Measurements from ENCODE around the gene C6orf132.
A peak's percentile ranks its signal among the peaks of the same experiment; 100 is the strongest.

Gene C6orf132

DNA sequence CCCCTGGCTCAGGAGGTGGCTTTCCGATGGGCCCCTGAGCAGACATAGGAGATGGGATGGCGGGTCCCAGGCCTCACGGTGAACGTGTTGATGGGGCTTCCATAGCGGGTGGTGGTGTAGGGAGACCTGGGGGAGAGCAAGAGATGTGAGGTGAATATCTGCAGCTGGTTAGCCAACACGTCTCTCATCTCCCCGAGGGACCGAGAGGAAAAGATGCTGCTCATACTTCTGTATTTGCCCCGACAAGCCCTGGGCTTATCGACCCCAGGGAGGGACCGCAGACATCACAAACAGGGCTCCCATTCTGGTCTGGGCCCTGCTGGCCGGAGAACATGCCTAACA is 38.7 kb downstream of the C6orf132 start:
- DNase-seq, result no peak

GRCh38 chr6:42103216-42103615 is 39.2 kb downstream of the C6orf132 start:
- no peak for DNase-seq

GRCh38 chr6:42101186-42101657 is 41.2 kb downstream of the C6orf132 start:
- DNase-seq, result no peak

DNA sequence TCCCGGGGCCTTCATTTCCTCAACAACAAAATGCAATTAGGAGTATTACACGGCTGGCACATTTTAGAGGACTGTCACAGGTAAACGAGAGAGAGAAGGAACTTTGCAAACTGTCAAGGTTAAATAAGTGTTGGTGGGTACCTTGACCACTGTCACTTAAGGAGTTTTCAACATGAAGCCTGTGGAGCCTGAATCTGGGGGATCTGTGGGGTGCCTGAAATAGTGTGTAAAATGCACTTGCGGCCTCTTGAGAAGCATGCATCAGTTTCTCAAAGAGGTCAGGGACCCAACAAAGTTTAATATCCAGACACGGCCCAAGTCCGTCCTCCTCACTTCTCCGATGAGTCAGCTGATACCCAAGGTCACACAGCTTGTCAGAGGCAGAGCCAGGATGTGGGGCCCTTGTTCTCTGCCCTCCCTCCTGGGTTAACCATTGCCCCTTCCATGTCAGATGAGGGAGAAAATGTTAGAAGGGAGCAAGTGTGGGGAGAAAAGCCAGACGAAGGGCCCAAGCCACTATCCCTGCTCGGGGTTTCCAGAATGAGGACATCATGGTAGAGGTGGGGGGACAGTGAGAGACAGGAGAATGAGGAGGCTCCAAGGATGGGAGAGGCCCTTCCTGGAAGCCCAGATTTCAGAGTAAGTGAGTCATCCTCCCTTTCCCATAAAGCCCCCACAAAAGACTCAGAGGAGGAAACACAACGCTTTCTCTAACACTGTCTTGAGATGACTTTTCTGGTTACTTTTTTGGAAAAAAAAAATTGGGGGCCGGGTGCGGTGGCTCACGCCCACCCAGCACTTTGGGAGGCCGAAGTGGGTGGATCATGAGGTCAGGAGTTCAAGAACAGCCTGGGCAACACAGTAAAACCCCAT is 42.2 kb downstream of the C6orf132 start:
- DNase-seq, result no peak

- no peak for DNase-seq
Observed at GRCh38 chr6:42099340-42100028, 42.9 kb downstream of the C6orf132 start.

GRCh38 chr6:42095776-42096541 is 46.5 kb downstream of the C6orf132 start:
- DNase-seq, result no peak

- DNase-seq, result no peak
Observed at GRCh38 chr6:42095094-42095493, 47.3 kb downstream of the C6orf132 start.

DNA sequence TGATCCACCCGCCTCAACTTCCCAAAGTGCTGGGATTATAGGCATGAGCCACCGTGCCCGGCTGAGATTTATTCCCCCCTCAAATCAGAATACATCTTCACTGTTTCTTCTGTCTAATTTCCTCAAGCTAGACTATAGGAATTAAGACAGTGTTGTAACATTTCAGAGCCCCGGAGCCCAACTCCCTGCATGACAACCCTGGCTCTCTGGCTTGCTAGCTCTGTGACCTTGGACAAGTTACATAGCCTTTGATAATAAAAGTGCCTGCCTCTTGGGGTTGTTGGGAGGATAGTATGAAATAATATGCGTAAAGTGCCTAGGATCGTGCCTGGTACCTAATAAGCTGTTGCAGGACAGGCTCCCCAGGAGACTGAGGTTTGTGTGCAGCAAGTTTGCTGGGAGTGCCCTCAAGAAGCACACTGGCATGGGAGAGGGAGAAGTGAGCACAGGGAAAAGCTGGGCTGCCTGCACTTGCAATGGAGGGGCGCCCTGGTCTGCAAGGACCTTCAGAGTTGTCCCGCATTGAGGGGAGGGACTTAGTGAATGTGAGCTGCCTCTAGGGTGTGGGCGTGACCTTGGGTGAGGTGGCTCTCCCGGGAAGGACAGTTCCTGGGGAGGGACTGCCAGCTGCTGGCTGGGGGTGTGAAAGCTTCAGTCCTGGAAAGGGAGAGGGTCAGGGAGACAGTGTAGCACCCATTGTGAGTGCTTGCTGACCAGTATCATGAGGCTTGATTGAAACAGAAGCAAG is 48.7 kb downstream of the C6orf132 start:
- no peak for DNase-seq

DNA sequence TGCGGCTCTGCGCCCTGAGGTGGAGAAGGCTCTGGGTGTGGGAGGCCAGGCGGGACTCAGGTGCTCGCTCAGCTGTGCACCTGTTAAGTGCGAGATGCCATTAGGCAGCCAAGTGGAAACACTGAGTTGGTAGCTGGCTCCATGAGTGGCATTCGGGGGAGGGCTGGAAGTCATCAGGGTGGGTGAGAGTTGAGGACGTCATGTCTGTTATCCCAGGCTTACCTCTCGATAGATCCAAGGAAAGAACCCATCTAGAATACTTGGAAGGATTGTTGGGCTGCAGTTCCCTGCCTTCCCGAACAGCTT is 50.7 kb downstream of the C6orf132 start:
- DNase-seq, result no peak

DNA sequence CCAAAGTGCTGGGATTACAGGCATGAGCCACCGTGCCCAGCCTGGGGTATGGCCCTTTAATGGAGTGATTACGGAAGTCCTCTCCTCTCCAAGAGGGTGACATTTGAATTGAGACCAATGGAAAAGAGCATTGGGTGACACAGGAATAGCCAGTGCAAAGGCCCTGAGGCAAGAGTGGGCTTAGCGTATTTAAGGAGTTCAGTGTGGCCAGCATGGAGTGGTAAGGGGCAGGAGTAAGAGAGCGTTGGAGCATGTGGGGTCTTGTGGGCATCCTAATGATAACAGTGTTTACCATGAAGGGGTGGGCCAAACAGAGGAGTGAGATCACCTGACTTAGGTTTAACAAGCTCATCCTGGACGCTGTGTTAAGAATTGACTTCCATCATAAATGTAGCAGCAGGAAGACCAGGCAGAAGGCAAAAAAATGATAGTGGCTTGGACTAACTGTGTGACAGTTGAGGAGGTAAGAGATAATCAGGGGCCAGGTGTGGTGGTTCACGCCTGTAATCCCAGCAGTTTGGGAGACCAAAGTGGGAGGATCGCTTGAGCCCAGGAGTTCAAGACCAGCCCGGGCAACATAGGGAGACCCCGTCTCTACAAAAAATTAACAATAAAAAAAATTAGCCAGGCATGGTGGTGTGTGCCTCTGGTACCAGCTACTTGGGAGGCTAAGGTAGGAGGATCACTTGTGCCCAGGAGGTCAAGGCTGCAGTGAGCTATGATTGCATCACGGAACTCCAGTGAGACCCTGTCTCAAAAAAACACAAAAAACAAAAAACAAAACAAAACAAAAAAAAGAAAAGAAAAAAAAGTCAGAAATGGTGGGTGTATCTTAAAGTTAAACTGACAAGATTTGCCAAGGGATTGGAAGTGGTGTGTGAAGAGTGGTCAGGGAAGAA is 51.4 kb downstream of the C6orf132 start:
- no peak for DNase-seq

DNA sequence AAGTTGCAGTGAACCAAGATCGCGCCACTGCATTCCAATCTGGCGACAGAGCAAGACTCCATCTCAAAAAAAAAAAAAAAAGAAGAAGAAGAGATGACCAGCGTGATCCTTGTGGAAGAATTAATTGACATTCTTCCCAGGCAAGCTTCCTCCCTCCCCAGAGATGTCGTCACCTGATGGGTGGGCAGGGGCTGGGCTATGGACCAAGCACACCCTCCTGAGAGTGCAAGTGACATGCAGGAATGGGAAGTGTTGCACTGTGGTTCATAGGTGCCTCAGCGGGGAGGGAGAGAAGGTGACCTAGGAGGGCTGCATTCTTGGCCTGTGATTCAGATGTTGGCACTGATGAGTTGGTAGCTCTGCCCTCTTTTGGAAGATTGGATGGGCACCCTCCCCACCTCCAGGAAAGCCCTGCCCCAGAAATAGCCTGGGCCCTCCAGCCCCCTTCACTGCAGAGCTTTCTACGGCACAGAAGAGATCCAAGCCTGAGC is 54.3 kb downstream of the C6orf132 start:
- no peak for DNase-seq

- DNase-seq, result no peak
Observed at GRCh38 chr6:42086046-42087035, 56.1 kb downstream of the C6orf132 start.

DNA sequence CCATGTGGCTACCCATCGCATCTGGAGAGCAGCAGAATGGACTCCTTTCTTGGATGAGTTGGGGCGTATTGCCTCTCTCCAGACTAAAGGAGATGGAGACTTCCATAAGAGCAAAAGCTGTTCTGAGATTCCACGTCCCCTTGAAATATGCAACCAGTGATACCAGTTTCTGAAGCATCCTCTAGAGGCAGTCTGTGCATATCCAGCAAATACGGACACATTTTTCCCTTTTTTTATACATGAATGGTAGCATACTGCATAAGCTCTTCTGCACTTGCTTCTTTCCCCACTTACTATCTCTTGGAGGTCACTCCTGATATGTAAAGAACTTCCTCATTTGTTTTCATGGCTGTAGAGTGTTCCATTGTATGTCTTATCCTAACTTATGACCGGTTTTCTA is 57.5 kb downstream of the C6orf132 start:
- DNase-seq, result no peak

GRCh38 chr6:42083530-42083929 is 58.9 kb downstream of the C6orf132 start:
- DNase-seq, result no peak

- DNase-seq, result no peak
Observed at GRCh38 chr6:42079941-42080464, 62.4 kb downstream of the C6orf132 start.

DNA sequence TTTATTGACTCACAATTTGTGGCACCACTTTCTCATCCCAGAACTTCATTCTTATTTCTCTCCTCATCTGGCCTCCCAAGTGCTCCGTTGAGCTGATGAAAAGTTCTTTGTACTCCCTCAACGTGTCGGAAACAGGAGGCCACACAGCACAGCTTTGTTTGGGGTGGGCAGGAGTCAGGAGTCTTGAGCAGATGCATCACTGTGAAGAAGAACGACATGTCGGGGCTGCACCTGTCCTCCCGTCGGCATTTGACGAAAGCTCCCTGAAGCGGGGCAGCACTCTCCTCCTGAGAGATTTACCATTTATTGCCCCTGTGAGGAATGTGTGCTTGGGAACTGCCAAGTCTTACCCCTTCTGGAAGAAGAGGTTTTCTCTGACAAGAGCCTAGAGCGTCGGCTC is 64.0 kb downstream of the C6orf132 start:
- no peak for DNase-seq

DNA sequence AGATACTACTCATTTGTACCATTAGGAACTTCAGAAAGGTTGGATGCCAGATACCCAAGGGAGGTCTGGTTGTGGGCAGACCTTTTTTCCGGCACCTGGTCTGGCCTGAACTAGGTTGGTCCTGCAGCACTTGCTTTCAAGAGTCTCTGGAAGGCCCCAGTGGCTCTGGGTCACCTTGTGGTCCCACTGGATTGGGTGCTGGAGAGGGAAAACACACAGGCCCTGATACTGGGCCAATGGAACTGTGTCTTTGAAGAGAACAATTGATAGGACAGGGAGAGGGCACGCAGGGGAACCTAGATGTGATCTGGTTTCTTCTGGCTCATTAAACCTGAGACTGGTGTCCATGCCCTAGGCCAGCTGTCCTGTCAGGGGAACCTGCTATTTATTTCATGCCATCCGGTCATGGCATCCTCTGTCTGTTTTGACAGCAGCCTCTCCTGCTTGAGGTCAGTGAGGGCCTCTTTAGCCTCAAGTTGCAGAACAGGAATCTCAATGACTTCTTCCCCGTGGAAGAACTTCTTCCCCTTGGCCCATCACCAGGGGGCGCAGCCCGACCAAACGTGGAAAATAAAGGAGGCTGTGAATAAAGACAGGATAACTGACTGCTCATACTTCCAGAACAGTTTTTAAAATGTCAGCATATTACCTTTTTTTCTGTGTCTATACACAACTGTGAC is 67.1 kb downstream of the C6orf132 start:
- peak in 1 of 2 experiments; percentile 53 for DNase-seq

- no peak for DNase-seq
Observed at GRCh38 chr6:42073287-42073686, 69.1 kb downstream of the C6orf132 start.

- no peak for DNase-seq
Observed at GRCh38 chr6:42071881-42072583, 70.4 kb downstream of the C6orf132 start.

All from NCI-H1930 (cell line).